ENCODE measurements around the gene CNTFR.
"Not testable (repeated sequence)": the region's sequence is repeated elsewhere in the genome, so short reads cannot be mapped to it uniquely, and the experiment has no call there.

The CNTFR gene

DNA sequence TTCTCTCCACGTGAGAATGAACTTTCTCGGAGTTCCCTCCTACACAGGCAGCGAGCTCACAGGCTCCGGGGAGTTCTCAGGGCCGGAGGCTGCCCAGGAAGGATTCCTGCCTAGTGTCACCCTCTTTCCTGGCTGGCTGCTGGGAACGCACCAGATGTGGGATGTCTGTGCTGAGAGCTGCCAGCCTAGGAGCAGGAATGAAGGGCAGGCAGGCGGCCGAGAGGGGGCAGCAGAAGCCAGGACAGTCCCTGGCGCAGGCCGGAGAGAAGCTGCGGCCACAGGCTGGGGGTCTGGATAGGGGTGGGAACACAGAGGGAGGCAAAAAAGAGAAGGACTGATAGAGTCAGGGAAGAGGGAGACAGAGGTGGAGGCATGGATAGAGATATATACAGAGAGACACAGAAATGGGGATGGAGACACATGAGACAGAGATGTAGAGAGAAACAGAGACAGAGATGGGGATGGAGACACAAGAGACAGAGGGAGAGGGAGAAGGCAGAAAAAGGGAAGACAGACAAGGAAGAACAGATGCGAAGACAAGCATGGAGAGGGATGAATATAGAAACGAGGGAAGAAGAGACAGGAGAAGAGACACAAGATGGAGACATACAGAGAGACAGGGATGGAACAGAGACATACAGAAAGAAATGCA is 41.4 kb downstream of the CNTFR start:
- no peak overlapping the region for H3K27ac ChIP-seq (ENCODE audit: insufficient read depth, low read depth, low read length, poor library complexity, severe bottlenecking)
- no peaks in the 10 kb centered on the region for H3K27me3 ChIP-seq (ENCODE audit: control insufficient read depth, insufficient read depth, low read length, poor library complexity, severe bottlenecking)
- H3K9me3 ChIP-seq (ENCODE audit: control insufficient read depth, low read length): no peaks in the 10 kb centered on the region
- peaks cover 3% of the 10 kb centered on the region for H3K4me1 ChIP-seq (ENCODE audit: control insufficient read depth, insufficient read depth, low read length)
- peaks cover 16% of the 10 kb centered on the region for H3K36me3 ChIP-seq (ENCODE audit: control insufficient read depth, insufficient read depth, low read length)
- no peak overlapping the region for H3K4me3 ChIP-seq (ENCODE audit: insufficient read depth, low read depth, low read length)
- WGBS, 2 experiments: 25 to 26% methylated on average over 13 of the region's 13 CpGs

DNA sequence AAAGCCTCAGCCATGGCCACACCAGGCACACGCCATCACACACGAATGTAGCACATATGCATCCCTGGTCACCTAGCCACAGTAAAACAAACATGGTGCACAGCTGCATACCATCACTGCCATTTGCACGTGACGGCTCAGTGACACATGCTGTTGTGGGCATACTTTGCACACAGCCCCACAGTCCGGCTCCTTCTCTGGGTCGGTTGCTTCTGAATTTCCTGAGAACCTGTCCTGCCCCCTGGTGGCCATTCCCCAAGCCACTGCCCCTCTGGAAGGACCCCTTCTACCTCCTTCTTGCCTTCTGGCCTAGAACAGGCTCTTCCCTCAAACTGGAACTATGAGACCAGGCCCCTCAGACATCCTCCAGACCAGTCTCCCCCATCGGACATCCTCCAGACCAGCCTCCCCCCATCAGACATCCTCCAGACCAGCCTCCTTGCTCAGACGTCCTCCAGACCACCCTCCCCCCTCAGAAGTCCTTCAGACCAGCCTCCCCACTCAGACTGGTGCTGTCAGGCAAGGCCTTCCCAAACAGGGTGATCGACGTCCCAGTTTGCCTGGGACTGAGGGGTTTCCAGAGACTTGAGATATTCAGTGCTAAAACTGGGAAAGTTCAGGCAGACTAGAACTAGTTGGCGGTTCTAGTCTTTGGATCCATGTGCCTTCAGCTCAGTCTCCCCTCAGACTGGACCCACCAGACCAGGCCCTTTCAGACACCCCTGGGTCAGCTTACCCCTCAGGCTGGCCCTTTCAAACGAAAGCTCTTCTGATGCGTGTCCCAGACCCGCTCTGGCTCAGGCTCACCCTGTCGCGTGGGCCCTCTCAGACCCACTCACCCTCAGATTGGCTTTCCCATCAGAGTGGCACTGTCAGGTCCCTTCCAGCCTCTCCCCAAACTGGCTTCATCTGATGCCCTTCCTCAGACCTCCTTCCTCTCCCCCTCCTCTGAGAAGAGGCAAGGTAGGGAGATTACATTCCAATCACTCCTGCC is 42.4 kb downstream of the CNTFR start:
- Histone ChIP-seq H3K27ac (ENCODE audit: insufficient read depth, low read depth, low read length, poor library complexity, severe bottlenecking) (no peak overlapping the region), H3K4me3 (ENCODE audit: insufficient read depth, low read depth, low read length) (no peak overlapping the region), H3K4me1 (ENCODE audit: control insufficient read depth, insufficient read depth, low read length) (peaks cover 3% of the 10 kb centered on the region), H3K9me3 (ENCODE audit: control insufficient read depth, low read length) (no peaks in the 10 kb centered on the region), H3K27me3 (ENCODE audit: control insufficient read depth, insufficient read depth, low read length, poor library complexity, severe bottlenecking) (no peaks in the 10 kb centered on the region), H3K36me3 (ENCODE audit: control insufficient read depth, insufficient read depth, low read length) (peaks cover 6% of the 10 kb centered on the region)
- whole genome bisulfite sequencing, 2 experiments: 74 to 75% methylated on average over 16 of the region's 16 CpGs

- Histone ChIP-seq H3K36me3 (ENCODE audit: control insufficient read depth, insufficient read depth, low read length) (no peaks in the 10 kb centered on the region), H3K27ac (ENCODE audit: insufficient read depth, low read depth, low read length, poor library complexity, severe bottlenecking) (no peak overlapping the region), H3K27me3 (ENCODE audit: control insufficient read depth, insufficient read depth, low read length, poor library complexity, severe bottlenecking) (no peaks in the 10 kb centered on the region), H3K9me3 (ENCODE audit: control insufficient read depth, low read length) (no peaks in the 10 kb centered on the region), H3K4me1 (ENCODE audit: control insufficient read depth, insufficient read depth, low read length) (peaks cover 3% of the 10 kb centered on the region), H3K4me3 (ENCODE audit: insufficient read depth, low read depth, low read length) (no peak overlapping the region)
- WGBS, 2 experiments: 90 to 93% methylated on average over 7 of the region's 7 CpGs
These were observed 43.3 kb downstream of the CNTFR start for GRCh38 chr9:34546102-34546833.

GRCh38 chr9:34545497-34545896 is 44.0 kb downstream of the CNTFR start:
- no peaks in the 10 kb centered on the region for H3K9me3 ChIP-seq (ENCODE audit: control insufficient read depth, low read length)
- WGBS, 2 experiments: 91% methylated on average over 6 of the region's 6 CpGs

GRCh38 chr9:34544035-34544434 is 45.5 kb downstream of the CNTFR start:
- Histone ChIP-seq H3K4me1 (ENCODE audit: control insufficient read depth, insufficient read depth, low read length) (peaks cover 3% of the 10 kb centered on the region), H3K4me3 (ENCODE audit: insufficient read depth, low read depth, low read length) (no peak overlapping the region), H3K9me3 (ENCODE audit: control insufficient read depth, low read length) (no peaks in the 10 kb centered on the region), H3K27me3 (ENCODE audit: control insufficient read depth, insufficient read depth, low read length, poor library complexity, severe bottlenecking) (no peaks in the 10 kb centered on the region), H3K36me3 (ENCODE audit: control insufficient read depth, insufficient read depth, low read length) (no peaks in the 10 kb centered on the region), H3K27ac (ENCODE audit: insufficient read depth, low read depth, low read length, poor library complexity, severe bottlenecking) (no peak overlapping the region)
- 83 to 84% methylated on average over 5 of the region's 5 CpGs for WGBS, 2 experiments

More at GRCh38 chr9:34545497-34545896, 44.0 kb downstream of the CNTFR start:
- Histone ChIP-seq H3K4me1 (ENCODE audit: control insufficient read depth, insufficient read depth, low read length) (peaks cover 3% of the 10 kb centered on the region), H3K4me3 (ENCODE audit: insufficient read depth, low read depth, low read length) (no peak overlapping the region), H3K36me3 (ENCODE audit: control insufficient read depth, insufficient read depth, low read length) (no peaks in the 10 kb centered on the region), H3K27ac (ENCODE audit: insufficient read depth, low read depth, low read length, poor library complexity, severe bottlenecking) (no peak overlapping the region), H3K27me3 (ENCODE audit: control insufficient read depth, insufficient read depth, low read length, poor library complexity, severe bottlenecking) (no peaks in the 10 kb centered on the region)

DNA sequence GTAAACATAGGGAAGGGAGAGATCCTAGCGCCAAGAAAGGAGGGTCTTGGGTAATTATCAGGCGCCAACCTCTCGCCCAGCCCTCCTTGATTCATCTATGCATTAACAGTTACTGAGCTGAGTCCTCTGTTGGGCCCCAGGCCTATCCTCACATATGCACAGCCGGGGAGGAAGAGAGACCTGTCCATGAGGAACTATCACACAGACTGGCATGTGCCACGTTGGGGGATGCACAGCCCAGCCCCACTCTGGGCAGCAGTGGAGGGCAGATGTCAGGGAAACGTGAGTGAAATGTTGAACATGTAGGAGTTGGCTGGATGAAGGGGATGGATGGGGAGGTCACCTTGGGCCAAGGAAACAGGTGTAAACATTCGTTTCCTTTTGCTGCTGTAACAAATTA is 48.0 kb downstream of the CNTFR start:
- H3K36me3 ChIP-seq (ENCODE audit: control insufficient read depth, insufficient read depth, low read length): no peaks in the 10 kb centered on the region
- H3K9me3 ChIP-seq (ENCODE audit: control insufficient read depth, low read length): no peaks in the 10 kb centered on the region
- H3K27ac ChIP-seq (ENCODE audit: insufficient read depth, low read depth, low read length, poor library complexity, severe bottlenecking): no peak overlapping the region
- 89 to 94% methylated on average over 7 of the region's 7 CpGs for WGBS, 2 experiments
- H3K27me3 ChIP-seq (ENCODE audit: control insufficient read depth, insufficient read depth, low read length, poor library complexity, severe bottlenecking): no peaks in the 10 kb centered on the region
- no peaks in the 10 kb centered on the region for H3K4me1 ChIP-seq (ENCODE audit: control insufficient read depth, insufficient read depth, low read length)
- no peak overlapping the region for H3K4me3 ChIP-seq (ENCODE audit: insufficient read depth, low read depth, low read length)

DNA sequence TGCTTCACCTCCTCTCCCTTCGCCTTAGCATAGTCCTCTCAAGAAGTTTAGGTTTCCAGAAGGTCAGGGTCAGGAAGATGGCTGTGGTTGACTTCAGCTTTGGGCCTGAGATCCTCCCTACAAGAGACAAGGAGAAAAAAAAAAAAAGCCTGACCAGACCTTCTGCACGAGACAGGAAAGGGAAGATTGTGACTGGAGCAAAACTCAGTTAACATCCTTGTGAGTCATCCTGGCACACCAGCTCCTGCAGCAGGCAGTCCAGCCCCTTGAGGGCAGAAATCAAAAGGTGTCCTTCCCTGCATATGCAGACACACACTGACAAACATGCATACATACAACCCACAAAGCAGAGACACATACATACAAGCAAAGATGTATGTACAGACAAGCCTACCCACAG is 48.7 kb downstream of the CNTFR start:
- H3K27ac ChIP-seq (ENCODE audit: insufficient read depth, low read depth, low read length, poor library complexity, severe bottlenecking): no peak overlapping the region
- H3K27me3 ChIP-seq (ENCODE audit: control insufficient read depth, insufficient read depth, low read length, poor library complexity, severe bottlenecking): no peaks in the 10 kb centered on the region
- 81 to 90% methylated on average over 2 of the region's 2 CpGs for WGBS, 2 experiments
- no peak overlapping the region for H3K4me3 ChIP-seq (ENCODE audit: insufficient read depth, low read depth, low read length)
- H3K4me1 ChIP-seq (ENCODE audit: control insufficient read depth, insufficient read depth, low read length): no peaks in the 10 kb centered on the region
- H3K9me3 ChIP-seq (ENCODE audit: control insufficient read depth, low read length): no peaks in the 10 kb centered on the region
- H3K36me3 ChIP-seq (ENCODE audit: control insufficient read depth, insufficient read depth, low read length): no peaks in the 10 kb centered on the region

DNA sequence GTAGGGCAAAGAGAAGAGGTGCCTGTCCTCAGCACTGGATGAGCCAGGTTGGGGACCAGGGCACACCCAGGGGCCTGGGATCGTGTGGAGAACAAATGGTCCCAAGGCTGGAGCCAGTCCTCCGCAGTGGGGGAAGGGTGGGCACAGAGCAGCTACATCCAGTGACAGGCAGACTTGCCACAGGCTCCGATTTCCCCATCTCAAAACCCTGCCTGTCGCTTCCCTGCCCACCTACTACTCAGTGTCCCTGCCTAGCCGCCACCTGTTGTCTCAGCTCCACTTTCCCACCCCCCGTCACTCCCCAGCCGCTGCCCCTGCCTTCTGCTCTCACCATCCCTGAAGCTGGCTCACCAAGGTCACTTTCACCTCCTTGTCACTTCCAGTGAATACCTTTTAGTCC is 52.8 kb downstream of the CNTFR start:
- no peak overlapping the region for H3K27ac ChIP-seq (ENCODE audit: insufficient read depth, low read depth, low read length, poor library complexity, severe bottlenecking)
- no peak overlapping the region for H3K4me3 ChIP-seq (ENCODE audit: insufficient read depth, low read depth, low read length)
- no peaks in the 10 kb centered on the region for H3K36me3 ChIP-seq (ENCODE audit: control insufficient read depth, insufficient read depth, low read length)
- H3K9me3 ChIP-seq (ENCODE audit: control insufficient read depth, low read length): no peaks in the 10 kb centered on the region
- WGBS, 2 experiments: 67 to 74% methylated on average over 7 of the region's 7 CpGs
- H3K27me3 ChIP-seq (ENCODE audit: control insufficient read depth, insufficient read depth, low read length, poor library complexity, severe bottlenecking): no peaks in the 10 kb centered on the region
- H3K4me1 ChIP-seq (ENCODE audit: control insufficient read depth, insufficient read depth, low read length): no peaks in the 10 kb centered on the region

GRCh38 chr9:34532041-34532440 is 57.5 kb downstream of the CNTFR start:
- H3K27ac ChIP-seq (ENCODE audit: insufficient read depth, low read depth, low read length, poor library complexity, severe bottlenecking); H3K36me3 ChIP-seq (ENCODE audit: control insufficient read depth, insufficient read depth, low read length); H3K27me3 ChIP-seq (ENCODE audit: control insufficient read depth, insufficient read depth, low read length, poor library complexity, severe bottlenecking); H3K9me3 ChIP-seq (ENCODE audit: control insufficient read depth, low read length); H3K4me1 ChIP-seq (ENCODE audit: control insufficient read depth, insufficient read depth, low read length); H3K4me3 ChIP-seq (ENCODE audit: insufficient read depth, low read depth, low read length): not testable (repeated sequence)
- 82 to 90% methylated on average over 8 of the region's 8 CpGs for WGBS, 2 experiments

- no peaks in the 10 kb centered on the region for H3K9me3 ChIP-seq (ENCODE audit: control insufficient read depth, low read length)
- 90 to 91% methylated on average over 2 of the region's 2 CpGs for WGBS, 2 experiments
- no peak overlapping the region for H3K4me3 ChIP-seq (ENCODE audit: insufficient read depth, low read depth, low read length)
- no peaks in the 10 kb centered on the region for H3K4me1 ChIP-seq (ENCODE audit: control insufficient read depth, insufficient read depth, low read length)
- peaks cover 13% of the 10 kb centered on the region for H3K27me3 ChIP-seq (ENCODE audit: control insufficient read depth, insufficient read depth, low read length, poor library complexity, severe bottlenecking)
- H3K36me3 ChIP-seq (ENCODE audit: control insufficient read depth, insufficient read depth, low read length): no peaks in the 10 kb centered on the region
- H3K27ac ChIP-seq (ENCODE audit: insufficient read depth, low read depth, low read length, poor library complexity, severe bottlenecking): no peak overlapping the region
These were observed 63.5 kb downstream of the CNTFR start for GRCh38 chr9:34526026-34526425.
